K562 (cell line): ENCODE data around the gene LRRC61. TPM values are rescaled to one million over a fixed set of nuclear protein-coding genes. Genes with fewer than 3 reads are reported as not detected.

Experiments used
- ATF3 ChIP-seq, 2 experiments: fragments of 450-650 bp in 1 of 2; sonication (generic) in 1 of 2; formaldehyde crosslinking in 1 of 2; IDR thresholded peaks in 1 of 2; conservative IDR thresholded peaks in 1 of 2; 2 replicates each; pipeline versions ENCODE4 v1.6.1 to v1.8.1; 2016 to 2023; ENCODE audit warnings: mild to moderate bottlenecking in 2 of 2, moderate library complexity in 2 of 2, inconsistent platforms in 1 of 2, missing genetic modification reagents in 1 of 2
- CBX5 ChIP-seq: IDR thresholded peaks from 2 replicates; pipeline ENCODE4 v1.6.1; 2014; ENCODE audit warnings: low read depth, borderline replicate concordance
- CTBP1 ChIP-seq: fragments of 450-650 bp; IDR thresholded peaks from 2 replicates; pipeline ENCODE4 v1.6.1; 2016; ENCODE audit warnings: borderline replicate concordance
- CTCF ChIP-seq, 3 experiments: IDR thresholded peaks in 2 of 3; conservative IDR thresholded peaks in 1 of 3; 2 replicates each; pipeline ENCODE4 v1.5.1; 2011 to 2012; ENCODE audit warnings: low read length in 3 of 3, mild to moderate bottlenecking in 3 of 3, control low read depth in 2 of 3, improper control_type of control experiment in 1 of 3, inconsistent platforms in 1 of 3, low read depth in 1 of 3, mixed read lengths in 1 of 3, moderate library complexity in 1 of 3; ENCODE audit not compliant: insufficient read depth in 2 of 3
- DIDO1 ChIP-seq: fragments of 450-650 bp; IDR thresholded peaks from 2 replicates; pipeline ENCODE4 v1.6.1; 2016; ENCODE audit warnings: low read depth, missing biosample characterization, missing genetic modification characterization
- ESRRB ChIP-seq: fragments of 250-450 bp; sonication (Bioruptor Pico); IDR thresholded peaks from 2 replicates; pipeline ENCODE4 v1.5.0; 2020; ENCODE audit warnings: mild to moderate bottlenecking, moderate library complexity, borderline replicate concordance
- HMGN3 ChIP-seq: IDR thresholded peaks from 2 replicates; pipeline ENCODE4 v1.6.1; 2011; ENCODE audit warnings: borderline replicate concordance, low read depth, mild to moderate bottlenecking, mixed read lengths, low read length; ENCODE audit not compliant: insufficient read length; ENCODE audit errors: extremely low read depth
- HNRNPL ChIP-seq: fragments of 200-400 bp; formaldehyde crosslinking; IDR thresholded peaks from 2 replicates; pipeline ENCODE4 v1.6.1; 2017; ENCODE audit warnings: low read depth, mild to moderate bottlenecking, low read length
- HNRNPLL ChIP-seq: fragments of 200-400 bp; formaldehyde crosslinking; IDR thresholded peaks from 2 replicates; pipeline ENCODE4 v1.6.1; 2017; ENCODE audit warnings: low read length, low read depth, mild to moderate bottlenecking; ENCODE audit not compliant: poor library complexity, severe bottlenecking
- MTA3 ChIP-seq: fragments of 450-650 bp; formaldehyde crosslinking; IDR thresholded peaks from 2 replicates; pipeline ENCODE4 v1.6.1; 2017; ENCODE audit warnings: mild to moderate bottlenecking, borderline replicate concordance
- RBM22 ChIP-seq: fragments of 200-400 bp; formaldehyde crosslinking; IDR thresholded peaks from 2 replicates; pipeline ENCODE4 v1.6.1; 2018; ENCODE audit warnings: low read length, low read depth; ENCODE audit not compliant: poor library complexity, severe bottlenecking
- RBM39 ChIP-seq: fragments of 200-400 bp; formaldehyde crosslinking; optimal IDR thresholded peaks from 2 replicates; pipeline ENCODE3; 2018; ENCODE audit warnings: low read depth, low read length
- RNF2 ChIP-seq: sonication (generic); IDR thresholded peaks from 2 replicates; pipeline ENCODE4 v1.6.1; 2016
- XRCC5 ChIP-seq: fragments of 200-400 bp; formaldehyde crosslinking; IDR thresholded peaks from 2 replicates; pipeline ENCODE4 v1.6.1; 2017; ENCODE audit warnings: low read depth, mild to moderate bottlenecking, low read length
- ZBTB11 ChIP-seq, 3 experiments: fragments of 200-800 bp in 1 of 3; fragments of 250-450 bp in 1 of 3; fragments of 450-650 bp in 1 of 3; sonication (Bioruptor Pico) in 1 of 3; sonication (Bioruptor generic) in 1 of 3; formaldehyde crosslinking in 1 of 3; IDR thresholded peaks; 2 replicates each; pipeline versions ENCODE4 v1.6.1 to v1.8.0; 2016 to 2022; ENCODE audit warnings: mild to moderate bottlenecking in 2 of 3, missing genetic modification characterization in 2 of 3, missing compliant biosample characterization in 1 of 3, moderate library complexity in 1 of 3
- ZBTB2 ChIP-seq: fragments of 450-650 bp; IDR thresholded peaks from 2 replicates; pipeline ENCODE4 v1.6.1; 2016; ENCODE audit warnings: antibody characterized with exemption
- ZNF165 ChIP-seq: fragments of 250-450 bp; sonication (Bioruptor Pico); IDR thresholded peaks from 2 replicates; pipeline ENCODE4 v1.4.0; 2020; ENCODE audit warnings: borderline replicate concordance
- polyA plus RNA-seq, 8 experiments: library from polyadenylated mRNA; depleted of rRNA in 4 of 8; stranded (reverse) in 5 of 8; unstranded in 3 of 8; fragments of >200 nt; fragmentation: Nextera tagmentation in 2 of 8; fragmentation: Illumina TruSeq in 1 of 8; extraction: Ambion mirVana in 2 of 8; extraction: Trizol in 1 of 8; gene quantifications; 2 replicates each; pipeline versions ENCODE4 v1.2.1 to v1.2.3, GENCODE V29; 2011 to 2014; ENCODE audit warnings: inconsistent platforms in 1 of 8, missing spikeins in 1 of 8
- total RNA-seq, 7 experiments: library from RNA; depleted of rRNA in 6 of 7; stranded (reverse); fragments of >200 nt in 6 of 7; fragmentation: Illumina TruSeq in 2 of 7; extraction: Trizol in 2 of 7; gene quantifications; 2 replicates each; pipeline versions ENCODE4 v1.2.1 to v1.2.3, GENCODE V29; 2011 to 2021; ENCODE audit warnings: low replicate concordance in 1 of 7

LRRC61 gene
- total and polyA plus RNA-seq, 9 of the 15 experiments (the other 6 are each of a cell fraction or from before 2014, with no cell fraction given), result 1.3 to 55.2 (median 35.2) TPM

- peak; percentile 65; the same call in 1 of the 2 replicates for TF ChIP-seq ZBTB2
- no peak for TF ChIP-seq ESRRB (CRISPR knock-in tag)
- peak in 2 of 3 experiments; percentile 29 to 81; a peak in 2 of 6 replicates for TF ChIP-seq ZBTB11 (CRISPR knock-in tag; IDR thresholded peaks at IDR 0.05)
- TF ChIP-seq HNRNPL, result peak; percentile 85
- TF ChIP-seq HMGN3, result peak; percentile 41
- TF ChIP-seq CTCF (IDR thresholded peaks at IDR 0.05 in 2 of 3, conservative IDR thresholded peaks at IDR 0.05 in 1 of 3; ENCODE audit: insufficient read depth in 2 of 3, low read depth in 1 of 3, low read length in 3 of 3), result 0 out of 6 replicates have a peak, but pooled peaks of 1 of the 3 experiments have one; percentile 1
- TF ChIP-seq CBX5, result no peak
- TF ChIP-seq MTA3, result peak; percentile 99
- 0 out of 2 replicates have a peak, but pooled peaks have one; percentile 16 for TF ChIP-seq DIDO1 (tag)
- TF ChIP-seq CTBP1, result peak; percentile 70
- TF ChIP-seq ZNF165, result no peak
- no peak for TF ChIP-seq RBM39
- peak; percentile 66; the same call in 1 of the 2 replicates for TF ChIP-seq XRCC5
- peak; percentile 93 for TF ChIP-seq HNRNPLL
- peak; percentile 90 for TF ChIP-seq RBM22
- TF ChIP-seq ATF3 (IDR thresholded peaks at IDR 0.05), result no peak
- TF ChIP-seq ATF3 (CRISPR knock-in tag; conservative IDR thresholded peaks at IDR 0.05), result peak; percentile 45; the same call in 1 of the 2 replicates
- TF ChIP-seq RNF2, result peak; percentile 83
These were observed 45.1 kb downstream of the LRRC61 start, which contains the start of gene REPIN1 (continued) for GRCh38 chr7:150368096-150368883.
